Thyroid gland (tissue), 4 donors: ENCODE measurements around the gene CCL18. TPM values are rescaled to one million over a fixed set of nuclear protein-coding genes. Genes with fewer than 3 reads are reported as not detected.
"Not testable (repeated sequence)": the region's sequence is repeated elsewhere in the genome, so short reads cannot be mapped to it uniquely, and the experiment has no call there.

Source experiments
- DNase-seq, 2 donors: peaks; one replicate each; pipeline ENCODE4 v3.0.0-alpha.2; 2019
- H3K27ac ChIP-seq, 3 donors: fragments of 200-600 bp; sonication (generic); 1 replicate in 2 of 3; 2 replicates in 1 of 3; pipeline ENCODE4 v1.5.1; 2016 to 2019; ENCODE audit warnings: mild to moderate bottlenecking in 1 of 3, moderate library complexity in 1 of 3
- H3K27me3 ChIP-seq: fragments of 200-600 bp; sonication (generic); one replicate; pipeline ENCODE4 v1.5.1; 2019
- H3K36me3 ChIP-seq, 2 donors: fragments of 200-600 bp; sonication (generic); one replicate each; pipeline ENCODE4 v1.5.1; 2016 to 2019
- H3K4me1 ChIP-seq, 2 donors: fragments of 200-600 bp; sonication (generic); one replicate each; pipeline ENCODE4 v1.5.1; 2017 to 2019
- H3K4me3 ChIP-seq, 3 donors: fragments of 200-600 bp; sonication (generic); replicated peaks in 1 of 3; 1 replicate in 2 of 3; 2 replicates in 1 of 3; pipeline ENCODE4 v1.5.1; 2016; ENCODE audit warnings: mild to moderate bottlenecking in 1 of 3
- H3K9me3 ChIP-seq: fragments of 200-600 bp; sonication (generic); one replicate; pipeline ENCODE4 v1.5.1; 2017
- POLR2A ChIP-seq, 2 donors: fragments of 450-650 bp; IDR thresholded peaks; one replicate each; pipeline ENCODE4 v1.6.1; 2017; ENCODE audit warnings: antibody characterized with exemption in 2 of 2, mild to moderate bottlenecking in 2 of 2, moderate library complexity in 1 of 2
- WGBS, 2 donors: methylation state at CpG; one replicate each; pipeline ENCODE4 v1.1.5; 2017; 5-methylcytosine and 5-hydroxymethylcytosine counted together
- intact Hi-C: fragments of 100-400 bp; cut with DNase I; formaldehyde crosslinking; loops from one replicate; pipeline ENCODE4 v1.15.1; 2023
- total RNA-seq, 4 donors: library from RNA; depleted of rRNA; stranded (reverse); fragments of >200 nt; gene quantifications; one replicate each; pipeline ENCODE4 v1.2.3, GENCODE V29; 2016
- TF ChIP-seq, protein P1 (sequence below), 6 experiments: fragments of 200-600 bp in 3 of 6; fragments of 450-650 bp in 3 of 6; sonication (generic) in 3 of 6; IDR thresholded peaks; one replicate each; pipeline ENCODE4 v1.5.1; 2016 to 2019; ENCODE audit warnings: antibody characterized with exemption in 6 of 6, mild to moderate bottlenecking in 2 of 6, inconsistent platforms in 1 of 6, moderate library complexity in 1 of 6

The CCL18 gene, protein sequence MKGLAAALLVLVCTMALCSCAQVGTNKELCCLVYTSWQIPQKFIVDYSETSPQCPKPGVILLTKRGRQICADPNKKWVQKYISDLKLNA
- 1 to 10 TPM in 2 of 4 donors, under 1 TPM in 1, not detected in 1; 0.89 to 4.7 (median 2.5) TPM for total RNA-seq

DNA sequence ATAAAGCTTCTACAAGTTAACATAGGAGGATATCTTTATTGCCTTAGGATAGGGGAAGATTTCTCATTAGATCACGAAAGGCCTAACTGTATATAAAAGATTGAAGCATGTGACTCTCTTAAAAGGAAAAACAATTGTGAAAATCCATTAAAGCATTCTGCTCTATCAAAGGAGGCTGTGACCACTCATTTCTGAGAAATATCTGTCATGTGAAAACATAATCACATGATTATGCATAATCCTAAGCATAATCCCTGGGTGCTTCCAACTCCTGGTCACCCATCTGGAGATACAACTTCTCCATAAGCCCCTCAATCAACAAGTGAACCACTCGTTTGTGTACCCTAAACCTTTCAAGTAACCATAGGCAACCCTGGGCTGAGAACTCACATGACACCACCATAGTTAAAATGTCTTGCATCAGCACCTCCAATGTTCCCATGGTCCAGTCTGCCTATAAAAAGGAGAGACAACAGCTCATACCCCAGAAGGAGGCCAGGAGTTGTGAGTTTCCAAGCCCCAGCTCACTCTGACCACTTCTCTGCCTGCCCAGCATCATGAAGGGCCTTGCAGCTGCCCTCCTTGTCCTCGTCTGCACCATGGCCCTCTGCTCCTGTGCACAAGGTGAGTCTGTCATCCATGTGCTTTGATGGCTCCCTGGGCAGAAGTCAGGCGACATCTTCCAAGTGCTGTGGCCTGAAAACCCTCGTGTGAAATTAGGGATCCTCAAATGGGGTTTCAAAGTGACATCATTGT lies at the start of gene CCL18:
CCL18 (plus strand) TSS at position 487 of the 756 bp plus-strand sequence; CDS start at position 558, 71 bp downstream.
- Histone ChIP-seq H3K36me3 (no peaks in the 10 kb centered on the region), H3K27ac (no peak within 1 kb of the TSS), H3K9me3 (no peaks in the 10 kb centered on the region), H3K4me3 (no peak within 1 kb of the TSS), H3K27me3 (no peaks in the 10 kb centered on the region), H3K4me1 (no peaks in the 10 kb centered on the region)
- 83% methylated on average over 5 of the region's 5 CpGs for WGBS, 2 donors
- intact Hi-C loops: no loop called here
- TF ChIP-seq, protein P1, sequence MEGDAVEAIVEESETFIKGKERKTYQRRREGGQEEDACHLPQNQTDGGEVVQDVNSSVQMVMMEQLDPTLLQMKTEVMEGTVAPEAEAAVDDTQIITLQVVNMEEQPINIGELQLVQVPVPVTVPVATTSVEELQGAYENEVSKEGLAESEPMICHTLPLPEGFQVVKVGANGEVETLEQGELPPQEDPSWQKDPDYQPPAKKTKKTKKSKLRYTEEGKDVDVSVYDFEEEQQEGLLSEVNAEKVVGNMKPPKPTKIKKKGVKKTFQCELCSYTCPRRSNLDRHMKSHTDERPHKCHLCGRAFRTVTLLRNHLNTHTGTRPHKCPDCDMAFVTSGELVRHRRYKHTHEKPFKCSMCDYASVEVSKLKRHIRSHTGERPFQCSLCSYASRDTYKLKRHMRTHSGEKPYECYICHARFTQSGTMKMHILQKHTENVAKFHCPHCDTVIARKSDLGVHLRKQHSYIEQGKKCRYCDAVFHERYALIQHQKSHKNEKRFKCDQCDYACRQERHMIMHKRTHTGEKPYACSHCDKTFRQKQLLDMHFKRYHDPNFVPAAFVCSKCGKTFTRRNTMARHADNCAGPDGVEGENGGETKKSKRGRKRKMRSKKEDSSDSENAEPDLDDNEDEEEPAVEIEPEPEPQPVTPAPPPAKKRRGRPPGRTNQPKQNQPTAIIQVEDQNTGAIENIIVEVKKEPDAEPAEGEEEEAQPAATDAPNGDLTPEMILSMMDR (IDR thresholded peaks at IDR 0.05): no peak
- no peak for TF ChIP-seq POLR2A (IDR thresholded peaks at IDR 0.05)
- no peak for DNase-seq

DNA sequence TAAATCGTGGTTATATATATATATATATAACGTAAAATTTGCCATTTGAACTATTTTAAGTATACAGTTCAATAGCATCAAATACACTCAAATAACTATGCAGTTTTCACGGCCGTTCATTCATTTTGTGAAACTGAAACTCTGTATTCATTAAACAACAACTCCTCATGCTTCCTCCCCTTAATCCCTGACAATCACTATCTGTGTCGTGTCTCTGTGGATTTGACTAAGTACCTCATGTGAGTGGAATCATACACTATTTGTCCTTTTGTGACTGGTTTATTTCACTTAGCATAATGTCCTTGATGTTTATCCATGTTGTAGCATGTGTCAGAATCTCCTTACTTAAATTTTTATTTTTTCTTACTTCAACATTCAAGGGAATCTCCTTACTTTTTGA lies 49.1 kb upstream of the CCL18 start:
- no peaks in the 10 kb centered on the region for H3K9me3 ChIP-seq
- H3K27ac ChIP-seq: no peak overlapping the region
- no peak for DNase-seq
- H3K27me3 ChIP-seq: no peaks in the 10 kb centered on the region
- no peak overlapping the region for H3K4me3 ChIP-seq
- no peaks in the 10 kb centered on the region for H3K4me1 ChIP-seq
- TF ChIP-seq, protein P1 (IDR thresholded peaks at IDR 0.05): no peak
- TF ChIP-seq POLR2A (IDR thresholded peaks at IDR 0.05): no peak
- intact Hi-C loops: no loop called here
- WGBS, 2 donors: 84 to 92% methylated on average over 5 of the region's 5 CpGs
- H3K36me3 ChIP-seq: no peaks in the 10 kb centered on the region

DNA sequence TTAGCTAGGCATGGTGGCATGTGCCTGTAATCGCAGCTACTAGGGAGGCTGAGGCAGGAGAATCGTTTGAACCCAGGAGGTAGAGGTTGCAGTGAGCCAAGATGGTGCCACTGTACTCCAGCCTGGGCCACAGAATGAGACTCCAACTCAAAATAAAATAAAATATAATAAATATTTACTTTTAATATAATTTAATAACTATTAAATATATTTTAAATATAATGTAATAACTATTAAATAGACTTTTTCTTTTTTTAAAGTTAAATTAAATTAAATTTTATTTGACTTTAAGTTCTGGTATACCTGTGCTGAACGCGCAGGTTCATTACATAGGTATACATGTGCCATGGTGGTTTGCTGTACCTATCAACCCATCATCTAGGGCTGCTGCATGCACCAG lies 48.2 kb upstream of the CCL18 start:
- H3K36me3 ChIP-seq, H3K4me1 ChIP-seq, H3K27ac ChIP-seq, H3K27me3 ChIP-seq, H3K4me3 ChIP-seq, DNase-seq, H3K9me3 ChIP-seq, intact Hi-C loops: not testable (repeated sequence)
- 95 to 96% methylated on average over 4 of the region's 4 CpGs for WGBS, 2 donors

DNA sequence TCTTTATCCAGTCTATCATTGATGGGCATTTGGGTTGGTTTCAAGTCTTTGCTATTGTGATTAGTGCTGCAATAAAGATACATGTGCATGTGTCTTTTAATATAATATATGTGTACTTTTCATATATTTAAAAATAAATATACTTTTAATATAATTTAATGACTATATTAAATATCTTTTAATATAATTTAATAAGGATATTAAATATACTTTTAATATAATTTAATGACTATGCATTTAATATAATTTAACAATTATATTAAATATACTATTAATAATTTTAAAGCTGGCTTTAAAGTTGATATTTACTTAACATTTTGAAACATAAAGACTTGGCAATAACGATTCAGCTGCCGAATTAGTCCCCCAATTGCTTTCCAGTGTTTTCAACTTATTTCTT lies 47.5 kb upstream of the CCL18 start:
- TF ChIP-seq, protein P1 (IDR thresholded peaks at IDR 0.05): no peak
- no peak for TF ChIP-seq POLR2A (IDR thresholded peaks at IDR 0.05)
- H3K36me3 ChIP-seq: no peaks in the 10 kb centered on the region
- H3K27me3 ChIP-seq: no peaks in the 10 kb centered on the region
- no peaks in the 10 kb centered on the region for H3K4me1 ChIP-seq
- 95 to 97% methylated on average over 2 of the region's 2 CpGs for WGBS, 2 donors
- no peaks in the 10 kb centered on the region for H3K9me3 ChIP-seq
- intact Hi-C loops: no loop called here
- H3K27ac ChIP-seq: no peak overlapping the region
- H3K4me3 ChIP-seq: no peak overlapping the region
- DNase-seq: no peak

DNA sequence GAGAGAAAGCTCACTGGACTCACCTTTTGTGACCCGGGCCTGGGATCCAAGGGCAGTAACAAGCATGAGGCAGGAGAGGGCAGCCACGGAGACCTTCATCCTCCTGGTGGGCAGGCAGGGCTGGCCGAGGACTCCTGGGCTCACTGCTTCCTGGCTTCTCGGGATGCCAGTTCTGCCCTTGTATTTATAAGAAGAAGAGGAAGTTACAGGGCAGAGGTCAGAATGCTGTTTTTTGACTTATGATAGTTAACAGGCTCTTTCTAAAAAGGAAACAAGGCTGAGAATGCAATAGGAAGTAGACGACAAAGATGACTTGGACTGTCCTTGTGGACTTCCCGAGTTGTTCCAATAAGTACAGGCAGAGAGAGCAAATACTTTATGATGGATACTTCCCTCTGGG lies 46.3 kb upstream of the CCL18 start, which contains the start of gene CCL23:
CCL23 (minus strand) TSS at position 174 of the 400 bp plus-strand sequence; CDS start at position 99, 75 bp downstream.
- H3K27ac ChIP-seq: no peak within 1 kb of the TSS
- no peak for DNase-seq
- TF ChIP-seq, protein P1 (IDR thresholded peaks at IDR 0.05): no peak
- TF ChIP-seq POLR2A (IDR thresholded peaks at IDR 0.05): no peak
- no peaks in the 10 kb centered on the region for H3K9me3 ChIP-seq
- no peaks in the 10 kb centered on the region for H3K27me3 ChIP-seq
- H3K36me3 ChIP-seq: no peaks in the 10 kb centered on the region
- intact Hi-C loops: no loop called here
- H3K4me1 ChIP-seq: no peaks in the 10 kb centered on the region
- 27 to 47% methylated on average over 5 to 6 of the region's 6 CpGs for WGBS, 2 donors
- no peak within 1 kb of the TSS for H3K4me3 ChIP-seq
